Caki2 (cell line): ENCODE results near the gene HSF2BP. TPM values are rescaled to one million over a fixed set of nuclear protein-coding genes. Genes with fewer than 3 reads are reported as not detected.
A peak's percentile ranks its signal among the peaks of the same experiment; 100 is the strongest.
"Not testable (repeated sequence)": the region's sequence is repeated elsewhere in the genome, so short reads cannot be mapped to it uniquely, and the experiment has no call there.

Source experiments
- DNase-seq: peaks from one replicate; pipeline ENCODE4 v3.0.0-alpha.2; 2015; ENCODE audit warnings: low read depth
- in situ Hi-C: cut with HindIII; loops from 2 replicates; pipeline ENCODE4 v1.10.0; 2016; ENCODE audit warnings: low sequenced_read_pairs, low pct_unique_long_range_greater_than_20kb, mixed read lengths
- total RNA-seq: library from RNA; depleted of rRNA; stranded (reverse); fragments of >200 nt; shearing (Covaris generic); gene quantifications from 2 replicates; pipeline ENCODE4 v1.2.3, GENCODE V29; 2014; ENCODE audit warnings: low replicate concordance; rRNA removed

HSF2BP gene
- 1.7 and 12.9 TPM in 2 replicates for total RNA-seq

DNA sequence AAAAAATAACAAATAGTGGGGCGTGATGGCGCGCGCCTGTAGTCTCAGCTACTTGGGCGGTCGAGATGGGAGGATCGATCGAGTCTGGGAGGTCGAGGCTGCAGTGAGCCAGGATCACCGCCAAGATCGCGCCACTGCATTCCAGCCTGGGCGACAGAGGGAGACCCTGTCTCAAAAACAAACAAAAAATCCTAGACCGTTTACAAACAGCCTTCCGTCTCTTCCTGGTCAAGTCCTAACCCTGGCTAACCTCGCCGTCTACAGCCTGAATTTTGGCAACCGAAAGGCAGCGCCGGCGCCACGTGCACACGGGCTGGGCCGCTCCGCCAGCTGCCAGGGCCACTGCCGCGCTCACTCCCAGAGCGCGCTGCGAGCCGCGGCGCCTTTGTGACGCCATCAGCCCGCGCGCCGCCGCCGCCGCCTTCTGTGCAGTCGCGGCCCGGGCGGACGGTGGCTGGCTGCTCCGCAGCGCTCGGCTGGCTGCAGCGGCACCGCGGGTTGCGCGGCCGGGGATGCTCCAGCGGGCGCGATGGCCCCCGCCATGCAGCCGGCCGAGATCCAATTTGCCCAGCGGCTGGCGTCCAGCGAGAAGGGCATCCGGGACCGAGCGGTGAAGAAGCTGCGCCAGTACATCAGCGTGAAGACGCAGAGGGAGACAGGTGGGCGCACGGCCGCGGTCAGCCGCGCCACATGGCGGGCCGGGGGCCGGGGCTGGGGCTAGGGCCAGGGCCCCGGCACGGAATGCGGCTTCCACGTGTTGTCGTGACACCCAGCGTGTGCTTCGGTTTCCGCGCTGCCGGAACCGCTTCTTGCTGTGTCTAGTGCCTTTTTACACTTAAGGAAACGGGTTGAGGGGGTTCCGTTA lies at the start of gene HSF2BP, which contains the start of gene RRP1B:
HSF2BP (minus strand) TSS at position 353 of the 865 bp plus-strand sequence. CDS start 1,392 bp downstream, outside the sequence.
RRP1B (plus strand) TSS at position 425 of the 865 bp plus-strand sequence; CDS start at position 530, 105 bp downstream.
- in situ Hi-C loops = no loop called here
- peak; percentile 78 for DNase-seq

DNA sequence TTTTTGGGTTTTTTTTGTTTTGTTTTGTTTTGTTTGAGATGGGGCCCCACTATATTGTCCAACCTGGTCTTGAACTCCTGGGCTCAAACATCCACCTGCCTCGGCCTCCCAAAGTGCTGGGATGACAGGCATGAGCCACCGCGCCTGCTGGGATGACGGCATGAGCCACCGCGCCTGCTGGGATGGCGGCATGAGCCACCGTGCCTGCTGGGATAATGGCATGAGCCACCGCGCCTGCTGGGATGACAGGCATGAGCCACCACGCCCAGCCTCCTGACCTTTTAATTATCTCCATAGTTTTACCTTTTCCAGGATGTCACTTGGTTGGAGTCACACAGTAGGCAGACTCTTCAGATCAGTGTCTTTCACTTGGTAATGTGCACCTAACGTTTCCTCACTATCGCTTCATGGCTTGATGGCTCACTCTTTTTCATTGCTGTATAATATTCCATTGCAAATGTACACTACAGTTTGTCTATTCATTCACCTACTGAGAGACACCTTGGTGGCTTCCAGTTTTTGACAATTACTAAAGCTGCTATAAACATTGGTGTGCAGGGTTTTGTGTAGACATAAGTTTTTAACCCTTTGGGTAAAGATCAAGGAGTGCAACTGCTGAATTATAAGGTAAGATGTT lies 49.6 kb upstream of the HSF2BP start:
- no peak for DNase-seq
- in situ Hi-C loops = no loop called here

DNA sequence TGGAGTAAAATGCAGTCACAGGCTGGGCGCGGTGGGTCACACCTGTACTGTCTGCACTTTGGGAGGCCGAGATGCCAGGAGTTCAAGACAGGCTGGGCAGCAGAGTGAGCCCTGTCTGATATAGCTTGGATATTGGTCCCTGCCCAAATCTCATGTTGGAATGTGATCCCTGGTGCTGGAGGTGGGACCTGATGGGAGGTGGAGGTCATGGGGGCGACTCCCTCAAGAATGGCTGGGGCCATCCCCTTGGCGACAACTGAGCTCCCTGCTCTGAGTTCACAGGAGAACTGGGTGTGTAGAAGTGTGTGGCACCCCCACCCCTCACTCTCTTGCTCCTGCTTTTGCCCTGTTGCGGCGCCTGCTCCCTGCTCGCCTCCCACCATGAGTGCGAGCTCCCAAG lies 48.2 kb upstream of the HSF2BP start:
- DNase-seq = no peak
- in situ Hi-C loops = no loop called here

DNA sequence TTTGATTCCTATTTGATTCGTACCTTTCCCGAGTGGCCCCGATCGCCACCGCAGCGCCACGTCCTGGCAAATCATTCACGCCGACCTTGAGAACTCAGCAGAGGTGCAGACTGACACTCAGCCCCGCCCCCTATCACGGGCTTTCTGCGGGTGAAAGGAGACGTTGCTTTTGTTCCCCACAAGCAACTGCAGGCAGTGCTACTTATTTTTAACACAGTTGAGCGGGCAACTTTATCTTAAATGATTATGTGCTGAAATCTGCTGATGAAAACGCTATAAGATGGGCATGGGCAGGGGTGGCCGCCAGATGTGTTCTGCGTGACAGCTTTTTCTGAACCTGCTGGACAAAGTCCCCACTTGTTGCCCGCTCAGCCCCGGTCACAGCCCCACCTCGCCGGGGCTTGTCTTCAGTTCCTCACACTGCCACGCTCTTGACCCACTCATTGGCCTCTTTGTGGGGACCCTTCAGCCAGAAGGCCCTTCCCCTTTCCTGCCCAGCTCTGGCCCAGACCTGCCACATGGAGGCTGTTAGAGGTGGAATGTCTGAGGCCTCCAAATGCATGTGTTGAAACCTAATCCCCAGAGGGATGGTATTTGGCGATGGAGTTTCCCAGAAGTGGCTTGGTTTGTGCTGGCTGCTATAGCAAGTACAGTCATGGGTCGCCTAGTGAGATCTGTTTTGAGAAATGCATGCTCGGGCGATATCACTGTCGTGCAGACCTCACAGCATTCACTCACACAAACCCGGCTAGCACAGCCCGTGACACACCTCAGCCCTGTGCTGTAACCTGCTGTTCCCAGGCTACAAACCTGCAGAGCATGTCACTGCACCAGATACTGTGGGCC lies 44.0 kb upstream of the HSF2BP start:
- DNase-seq = no peak

DNA sequence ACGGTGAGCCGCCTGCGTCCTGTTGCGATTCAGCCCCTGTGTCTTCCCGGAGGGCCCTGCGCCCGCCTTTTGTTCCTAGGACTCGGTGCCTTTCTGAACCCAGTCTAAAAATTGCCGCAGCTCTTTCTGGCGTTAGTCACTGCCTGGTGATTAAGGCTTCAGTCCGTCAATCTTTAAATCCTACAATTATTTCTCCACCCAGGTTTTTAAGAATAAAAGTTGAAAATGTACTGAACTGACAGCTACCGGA lies 43.4 kb upstream of the HSF2BP start:
- in situ Hi-C loops = no loop called here
- DNase-seq = no peak

More for the DNA sequence above, 44.0 kb upstream of the HSF2BP start:
- in situ Hi-C loops = no loop called here

DNA sequence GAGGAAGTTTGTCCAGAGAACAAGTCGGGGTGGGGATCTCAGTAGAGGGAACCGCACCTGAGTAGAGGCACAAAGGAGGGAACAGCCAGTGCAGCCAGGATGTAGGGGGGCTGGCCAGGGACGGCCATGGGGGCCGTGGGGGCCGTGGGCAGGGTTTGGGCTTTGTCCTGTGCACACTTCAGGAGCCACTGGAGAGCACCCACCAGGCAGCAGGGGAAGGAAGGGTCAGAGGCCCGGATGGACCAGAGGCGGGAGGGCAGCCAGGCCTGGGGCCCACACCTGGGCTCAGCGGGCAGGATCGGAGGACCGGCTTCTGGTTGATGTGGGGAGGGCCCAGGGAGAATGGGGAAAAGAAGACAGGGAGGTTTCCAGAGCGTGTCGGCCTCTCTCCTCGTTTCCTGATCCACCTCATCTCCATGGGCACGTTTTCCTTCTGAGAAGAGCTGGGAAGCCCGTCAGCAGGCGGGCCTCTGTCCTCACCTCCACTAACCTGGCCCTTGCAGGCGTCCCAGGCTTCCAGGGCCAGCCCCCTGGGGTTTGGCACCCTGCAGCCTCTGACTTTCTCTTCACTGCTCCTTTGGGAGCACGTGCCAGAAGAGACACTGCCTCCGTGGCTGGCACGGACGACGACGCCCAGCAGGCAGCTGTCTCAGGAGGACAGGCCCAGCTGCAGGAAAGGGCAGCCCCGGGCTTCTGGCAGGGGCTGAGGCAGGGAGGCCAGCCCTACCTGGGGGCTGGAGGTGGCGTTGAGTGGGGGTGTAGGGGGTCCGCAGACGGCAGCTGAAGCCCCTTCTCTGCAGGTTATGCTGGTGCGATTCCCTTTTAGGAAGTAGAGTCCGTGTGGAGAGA lies 42.9 kb upstream of the HSF2BP start:
- in situ Hi-C loops = no loop called here
- DNase-seq = no peak

DNA sequence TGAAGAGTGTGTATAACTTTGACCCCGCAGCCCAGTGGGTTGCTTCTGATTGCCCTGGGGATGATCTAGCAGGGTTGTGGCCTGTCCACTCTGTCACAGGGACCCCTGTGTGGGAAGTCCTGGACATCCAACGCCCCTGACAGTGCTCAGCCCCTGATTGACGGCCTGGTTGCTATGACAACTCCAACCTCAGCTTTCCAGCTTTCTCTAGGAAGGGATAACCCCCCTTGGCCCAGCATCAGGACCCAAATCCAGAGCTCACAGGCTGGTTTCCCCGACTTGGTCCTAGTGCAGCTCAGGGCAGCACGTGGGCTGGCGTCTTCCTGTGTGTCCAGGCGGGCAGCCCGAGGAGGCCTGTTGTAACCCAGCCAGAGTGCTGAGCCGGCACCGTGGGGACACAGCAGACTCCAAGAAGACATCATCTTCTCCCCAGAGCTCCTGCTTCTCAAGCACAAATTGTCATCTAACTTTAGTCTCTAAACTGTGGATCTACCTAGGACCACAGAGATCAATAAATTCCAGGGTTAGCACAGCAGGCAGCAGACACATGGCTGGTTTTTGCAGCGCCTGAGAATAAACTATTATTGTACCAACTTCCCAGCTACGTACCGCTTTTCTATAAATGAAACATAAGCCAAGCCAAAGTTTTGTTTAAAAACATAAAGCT lies 40.8 kb upstream of the HSF2BP start:
- in situ Hi-C loops = no loop called here

DNA sequence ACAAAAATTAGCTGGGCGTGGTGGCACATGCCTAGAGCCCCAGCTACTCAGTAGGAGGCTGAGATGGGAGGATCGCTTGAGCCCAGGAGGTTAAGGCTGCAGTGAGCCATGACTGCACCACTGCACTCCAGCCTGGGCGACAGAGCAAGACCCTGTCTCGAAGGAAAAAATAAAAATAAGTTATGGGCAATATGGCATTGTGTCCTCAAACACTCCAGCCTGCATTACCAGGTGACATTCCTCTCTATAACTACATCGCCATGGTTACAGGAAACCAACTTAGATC lies 40.1 kb upstream of the HSF2BP start:
- DNase-seq, in situ Hi-C loops: not testable (repeated sequence)

More for the DNA sequence above, 40.8 kb upstream of the HSF2BP start:
- no peak for DNase-seq

DNA sequence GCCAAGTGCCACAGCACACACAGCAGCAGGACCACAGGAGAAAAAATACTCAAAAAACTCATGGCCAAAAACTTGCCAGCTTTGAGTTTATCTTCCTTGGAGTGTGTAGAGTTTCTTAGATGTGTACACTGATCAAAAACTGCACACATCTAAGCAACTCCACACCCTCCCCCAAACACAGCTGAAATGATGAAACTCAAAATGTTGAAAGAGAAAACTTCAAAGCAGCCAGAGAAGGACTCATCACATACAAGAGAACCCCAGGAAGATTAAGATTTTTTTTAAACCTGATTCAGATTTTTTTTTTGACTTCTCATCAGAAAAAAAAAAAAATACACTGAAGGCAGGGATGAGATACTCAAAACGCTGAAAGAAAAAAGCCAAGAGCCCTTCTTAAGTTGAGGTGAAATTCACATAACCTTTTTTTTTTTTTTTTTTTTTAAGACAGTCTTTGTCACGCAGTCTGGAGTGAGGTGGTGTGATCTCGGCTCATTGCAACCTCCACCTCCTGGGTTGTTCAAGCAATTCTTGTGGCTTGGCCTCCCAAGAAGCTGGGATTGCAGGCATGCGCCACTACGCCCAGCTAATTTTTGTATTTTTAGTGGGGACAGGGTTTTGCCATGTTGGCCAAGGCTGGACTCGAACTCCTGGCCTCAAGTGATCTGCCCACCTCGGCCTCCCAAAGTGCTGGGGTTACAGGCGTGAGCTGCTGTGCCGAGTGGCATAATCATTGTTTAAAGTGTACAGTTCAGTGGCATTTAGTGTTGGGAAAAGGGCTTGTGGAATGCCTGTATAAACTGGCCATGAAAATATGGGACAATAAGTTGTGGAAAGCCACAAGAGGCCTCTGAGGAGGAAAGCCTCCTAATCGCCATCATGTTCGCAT lies 38.7 kb upstream of the HSF2BP start:
- no peak for DNase-seq
- in situ Hi-C loops = no loop called here

DNA sequence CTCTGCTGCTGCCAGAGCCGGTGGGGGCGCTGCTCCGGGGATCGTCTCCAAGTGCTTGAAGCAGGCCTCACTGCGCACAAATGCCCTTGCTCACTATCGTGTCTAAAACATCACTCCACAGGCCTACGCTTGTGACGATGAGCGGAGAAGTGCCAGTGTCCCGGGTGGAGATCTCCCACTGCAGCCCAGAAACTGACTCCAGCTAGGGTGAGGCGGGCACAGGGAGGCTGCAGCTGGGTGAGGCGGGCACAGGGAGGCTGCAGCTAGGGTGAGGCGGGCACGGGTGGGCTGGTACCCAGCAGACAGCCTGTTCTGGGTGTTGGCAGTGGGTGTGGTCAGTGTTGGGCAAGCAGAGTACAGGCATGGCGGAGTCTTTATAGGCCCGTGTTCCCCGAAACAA lies 36.9 kb upstream of the HSF2BP start:
- in situ Hi-C loops = no loop called here
- no peak for DNase-seq

DNA sequence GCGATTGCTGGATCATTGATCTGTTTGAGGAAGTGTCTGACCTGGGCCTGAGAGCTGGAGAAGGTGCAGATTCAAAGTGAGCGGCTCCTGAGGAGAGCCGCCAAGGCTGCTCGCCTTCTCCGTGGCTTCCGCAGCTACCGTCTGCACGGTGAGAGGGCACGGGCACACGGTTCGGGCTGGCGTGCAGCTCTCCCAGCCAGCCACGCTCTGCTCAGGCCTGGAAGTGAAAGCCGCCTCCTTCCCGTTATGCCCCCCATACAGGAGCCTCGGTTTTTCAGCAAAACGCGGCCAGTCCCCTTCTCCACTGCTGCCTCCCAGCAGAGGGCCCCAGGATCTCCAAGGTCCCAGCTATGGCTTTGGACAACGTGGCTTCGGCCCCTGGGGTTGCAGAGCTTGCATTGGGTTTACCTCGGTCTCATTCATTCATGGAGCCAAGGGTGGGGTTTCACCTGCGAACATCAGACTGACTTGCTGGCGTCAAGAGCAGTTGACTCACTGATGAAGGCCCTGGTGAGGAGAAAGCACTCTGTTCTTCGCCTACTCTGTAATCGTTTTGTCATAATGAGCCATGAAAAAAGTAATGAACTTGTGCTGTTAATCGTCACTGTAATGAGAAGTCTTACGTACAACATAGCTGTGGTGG lies 35.3 kb upstream of the HSF2BP start:
- in situ Hi-C loops = no loop called here
- no peak for DNase-seq

DNA sequence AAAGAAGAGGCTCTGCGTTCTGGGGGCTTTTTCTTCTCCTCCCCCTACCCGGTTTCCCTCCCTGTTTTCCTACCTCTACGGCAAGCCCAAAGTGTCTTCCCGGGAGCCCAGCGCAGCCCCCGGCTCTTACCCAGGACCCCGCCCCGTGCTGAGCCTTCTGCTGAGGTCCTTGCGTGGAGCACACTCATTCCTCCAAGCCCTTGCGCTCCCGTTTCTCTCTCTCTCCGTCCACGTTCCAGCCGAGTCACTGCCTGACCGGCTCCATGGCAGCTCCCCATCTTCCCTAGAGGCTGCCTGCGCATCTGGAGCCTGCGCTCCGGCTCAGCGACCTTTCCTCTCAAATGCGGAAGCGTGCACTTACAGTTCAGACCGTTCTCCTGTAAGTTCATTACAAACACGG lies 34.7 kb upstream of the HSF2BP start:
- DNase-seq = no peak
- in situ Hi-C loops = no loop called here

DNA sequence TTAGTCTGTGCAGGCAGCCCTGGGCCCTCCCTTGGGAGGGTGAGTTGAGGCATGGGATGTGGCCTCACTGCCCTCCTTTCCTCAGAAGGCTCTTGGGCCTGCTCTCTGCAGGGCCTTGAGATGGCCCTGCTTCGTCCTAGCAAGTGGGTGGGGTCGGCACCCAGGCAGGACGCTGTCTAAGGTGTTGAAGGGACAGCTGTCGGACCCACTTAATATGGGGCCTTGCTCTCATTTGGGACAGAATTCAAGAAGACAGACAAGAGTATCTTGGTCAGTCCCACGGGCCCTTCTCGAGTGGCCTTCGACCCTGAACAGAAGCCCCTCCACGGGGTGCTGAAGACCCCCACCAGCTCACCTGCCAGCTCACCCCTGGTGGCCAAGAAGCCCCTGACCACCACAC lies 33.7 kb upstream of the HSF2BP start:
- in situ Hi-C loops = no loop called here
- no peak for DNase-seq

DNA sequence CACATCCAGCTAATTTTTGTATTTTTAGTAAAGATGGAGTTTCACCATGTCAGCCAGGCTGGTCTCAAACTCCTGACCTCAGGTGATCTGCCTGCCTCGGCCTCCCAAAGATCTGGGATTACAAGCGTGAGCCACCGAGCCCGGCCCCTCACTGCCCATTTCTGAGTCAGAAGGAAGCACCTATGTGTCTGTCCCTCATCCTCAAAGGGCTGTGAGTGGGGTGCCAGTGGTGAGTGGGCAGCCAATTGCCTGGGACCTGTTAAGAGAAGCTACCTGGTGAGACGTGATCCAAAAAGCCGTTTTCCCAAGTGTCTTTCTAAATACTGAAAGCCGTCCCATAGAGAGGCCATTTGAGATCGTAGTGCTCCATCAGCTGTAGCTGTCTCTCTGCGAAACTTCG lies 32.5 kb upstream of the HSF2BP start:
- DNase-seq = no peak
- in situ Hi-C loops = no loop called here

DNA sequence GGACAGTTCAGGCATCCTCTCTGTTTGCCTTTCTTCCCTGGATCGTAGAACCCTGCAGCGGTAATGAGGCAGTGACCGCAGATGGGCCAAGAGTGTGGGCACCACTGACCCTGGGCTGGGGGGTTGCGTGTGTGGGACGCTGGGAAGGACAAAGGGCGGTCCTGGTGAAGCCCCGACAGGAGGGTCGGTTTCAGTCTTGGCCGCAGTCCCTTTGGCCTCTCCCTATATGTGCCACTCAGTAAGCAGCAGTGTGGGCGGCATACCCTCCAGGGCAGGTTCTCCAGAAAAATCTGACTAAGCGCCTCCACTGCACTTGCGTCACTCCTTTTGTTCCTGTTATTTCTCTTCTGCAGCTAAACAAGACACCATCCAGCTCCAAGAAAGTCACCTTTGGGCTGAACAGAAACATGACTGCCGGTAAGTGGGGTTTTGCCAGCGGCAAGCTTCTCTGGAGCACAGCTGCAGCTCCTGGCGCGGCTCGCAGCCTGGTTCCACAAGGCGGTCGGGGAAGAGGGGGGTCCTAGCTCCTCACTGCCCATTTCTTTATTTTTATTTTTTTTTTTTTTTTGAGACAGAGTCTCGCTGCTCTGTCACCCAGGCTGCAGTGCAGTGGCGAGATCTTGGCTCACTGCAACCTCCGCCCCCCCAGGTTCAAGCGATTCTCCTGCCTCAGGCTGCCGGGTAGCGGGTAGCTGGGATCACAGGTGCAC lies 32.0 kb upstream of the HSF2BP start:
- in situ Hi-C loops = no loop called here
- DNase-seq = no peak

DNA sequence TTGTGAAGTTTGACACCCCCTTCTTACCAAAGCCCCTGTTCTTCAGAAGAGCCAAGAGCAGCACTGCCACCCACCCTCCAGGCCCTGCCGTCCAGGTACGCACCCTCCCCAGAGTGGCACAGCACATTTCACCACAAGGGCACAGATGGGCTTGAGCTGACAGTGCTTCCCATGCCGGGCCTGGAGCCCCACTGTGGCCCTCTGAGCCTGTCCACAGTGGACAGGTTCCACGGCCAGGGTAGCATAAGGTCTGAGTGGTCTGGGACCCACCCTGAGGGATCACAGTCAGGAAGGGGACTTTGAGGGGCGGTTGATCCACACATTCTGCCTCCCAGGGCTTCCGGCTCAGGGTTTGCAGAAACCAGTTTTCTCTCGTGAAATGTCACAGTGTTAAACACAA lies 31.1 kb upstream of the HSF2BP start:
- in situ Hi-C loops = no loop called here
- no peak for DNase-seq
